ENCODE results near the gene AREL1. TPM values are rescaled to one million over a fixed set of nuclear protein-coding genes. Genes with fewer than 3 reads are reported as not detected.

AREL1 gene
- total and polyA plus RNA-seq, 2 of the 8 experiments (the other 6 are each of a cell fraction or from before 2014, with no cell fraction given): 31.4 to 49.1 TPM

DNA sequence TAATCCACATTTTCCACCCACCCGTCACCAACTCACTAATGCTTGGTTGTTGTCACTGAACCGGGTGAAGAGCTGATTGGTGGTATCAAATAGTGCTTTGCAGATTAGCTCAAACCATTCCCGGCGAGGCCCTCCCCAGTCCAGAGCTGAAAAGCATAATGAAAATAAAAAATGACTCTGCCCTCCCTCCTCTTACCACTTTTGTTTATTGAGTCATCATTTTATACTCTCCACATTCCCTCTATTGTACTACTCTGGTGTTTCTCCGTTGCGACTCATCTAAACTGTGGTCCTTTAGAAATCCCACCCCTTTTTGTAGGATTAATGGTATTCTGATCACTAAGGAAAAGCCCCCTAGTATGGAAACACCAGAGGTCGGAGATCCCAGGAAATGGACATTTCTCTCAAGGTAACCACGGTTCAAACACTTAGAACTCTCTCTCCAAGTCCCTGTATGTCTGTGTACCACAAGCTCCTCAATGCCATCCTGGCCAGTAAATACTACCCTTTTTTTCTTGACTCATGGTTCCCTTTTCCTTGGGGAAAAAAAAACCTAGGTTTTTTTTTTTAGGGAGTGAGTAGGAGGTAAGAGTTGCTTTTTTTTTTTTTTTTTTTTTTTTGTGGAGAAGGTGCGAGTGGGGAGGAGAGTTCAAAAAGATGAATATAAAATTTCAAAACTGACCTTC lies 42.0 kb downstream of the AREL1 start:
- H3K4ac ChIP-seq (replicated peaks; ENCODE audit: insufficient read length, low read depth, low read length): no peak overlapping the region
- POLR2A ChIA-PET (ENCODE audit: partially characterized antibody): no interaction called here
- no peaks in the 10 kb centered on the region for H4K20me1 ChIP-seq (replicated peaks in 1 of 2; ENCODE audit: control insufficient read depth in 1 of 2, insufficient read depth in 2 of 2, low read length in 2 of 2)
- CTCF ChIA-PET (ENCODE audit: partially characterized antibody): interaction anchor here (0.9 kb wide), 1 partner anchor 167 kb away, joined by 3 read pairs; no protein-coding TSS in a partner anchor
- no peak overlapping the region for H4K91ac ChIP-seq (replicated peaks; ENCODE audit: insufficient read length, low read length)
- no peak overlapping the region for H3K27ac ChIP-seq (ENCODE audit: low read depth, low read length)
- H3K79me1 ChIP-seq (ENCODE audit: low read depth, low read length): no peaks in the 10 kb centered on the region
- no peak overlapping the region for H3K4me3 ChIP-seq (ENCODE audit: extremely low read depth in 1 of 4, insufficient read depth in 2 of 4, low read depth in 3 of 4, low read length in 4 of 4)
- H3K18ac ChIP-seq (ENCODE audit: extremely low read depth, low read length): no peak overlapping the region
- no peak overlapping the region for H3K14ac ChIP-seq (ENCODE audit: insufficient read length)
- H2BK20ac ChIP-seq (ENCODE audit: low read length): no peak overlapping the region
- H3K4me2 ChIP-seq (ENCODE audit: insufficient read depth in 1 of 2, low read depth in 2 of 2, low read length in 2 of 2): no peak overlapping the region
- H3K23me2 ChIP-seq (ENCODE audit: low read depth, low read length): no peaks in the 10 kb centered on the region
- H2BK5ac ChIP-seq (ENCODE audit: low read depth, low read length): no peak overlapping the region
- no peak for FAIRE-seq
- H4K5ac ChIP-seq (ENCODE audit: insufficient read length, low read depth, low read length): no peak overlapping the region
- 94% methylated on average over 8 of the region's 9 CpGs; no CpG with 5 or more reads in 1 of the 2 experiments for WGBS, 2 experiments (ENCODE audit: extremely low coverage in 1 of 2, insufficient coverage in 1 of 2, insufficient read length in 1 of 2, insufficient replicate concordance in 2 of 2, low coverage in 1 of 2, low lambda C conversion rate in 2 of 2, missing lambda C conversion rate in 1 of 2)
- H2BK15ac ChIP-seq (ENCODE audit: low read length): no peak overlapping the region
- no peak overlapping the region for H3K23ac ChIP-seq (ENCODE audit: insufficient read length)
- no peaks in the 10 kb centered on the region for H3K79me2 ChIP-seq (ENCODE audit: control insufficient read depth in 1 of 2, insufficient read depth in 2 of 2, low read length in 2 of 2)
- no peak overlapping the region for H3K56ac ChIP-seq (replicated peaks; ENCODE audit: insufficient read length, low read depth, low read length)
- no peaks in the 10 kb centered on the region for H3K9me3 ChIP-seq (ENCODE audit: insufficient read depth in 2 of 2, low read depth in 1 of 2, low read length in 1 of 2)
- H2BK12ac ChIP-seq (ENCODE audit: low read depth, low read length): no peak overlapping the region
- no peak overlapping the region for H2AK5ac ChIP-seq (ENCODE audit: low read depth, low read length)
- no peak overlapping the region for H4K8ac ChIP-seq (ENCODE audit: extremely low read depth, insufficient read depth, low read length)
- H3K4me1 ChIP-seq (replicated peaks in 1 of 4; ENCODE audit: control insufficient read depth in 3 of 4, insufficient read depth in 4 of 4, low read length in 3 of 4): no peaks in the 10 kb centered on the region
- H3K9ac ChIP-seq (replicated peaks in 1 of 4; ENCODE audit: extremely low read depth in 1 of 4, low read depth in 3 of 4, low read length in 3 of 4): no peak overlapping the region
- peaks cover 16 to 67% (median 45%) of the 10 kb centered on the region in 4 experiments for H3K36me3 ChIP-seq (ENCODE audit: control insufficient read depth in 2 of 4, insufficient read depth in 4 of 4, low read length in 3 of 4)
- no peak for DNase-seq (ENCODE audit: low read depth in 1 of 2, low spot score in 2 of 2)
- no peak overlapping the region for H2BK120ac ChIP-seq (replicated peaks; ENCODE audit: low read depth, low read length)
- no peaks in the 10 kb centered on the region for H3K27me3 ChIP-seq (replicated peaks in 1 of 4; ENCODE audit: control insufficient read depth in 3 of 4, extremely low read depth in 1 of 4, insufficient read depth in 3 of 4, low read length in 3 of 4)
- no peak overlapping the region for H2AFZ ChIP-seq (ENCODE audit: low read length)
- TF ChIP-seq PHF8 (conservative IDR thresholded peaks at IDR 0.05; ENCODE audit: low read depth, low read length): no peak
- TF ChIP-seq TAF7 (optimal IDR thresholded peaks at IDR 0.05; ENCODE audit: borderline replicate concordance, low read depth, low read length): no peak
- no peak for TF ChIP-seq YY1 (IDR thresholded peaks at IDR 0.05; ENCODE audit: low read depth, low read length)
- no peak for TF ChIP-seq EGR1 (IDR thresholded peaks at IDR 0.05; ENCODE audit: borderline replicate concordance, low read depth, low read length)
- no peak for TF ChIP-seq NRF1 (IDR thresholded peaks at IDR 0.05; ENCODE audit: low read depth, low read length)
- TF ChIP-seq CREB1 (IDR thresholded peaks at IDR 0.05): no peak
- no peak for TF ChIP-seq HDAC6 (IDR thresholded peaks at IDR 0.05; ENCODE audit: low read depth, low read length)
- TF ChIP-seq BCL11A (IDR thresholded peaks at IDR 0.05; ENCODE audit: low read depth in 2 of 2, low read length in 2 of 2): no peak
- no peak for TF ChIP-seq KDM5A (IDR thresholded peaks at IDR 0.05; ENCODE audit: low read length)
- TF ChIP-seq RFX5 (IDR thresholded peaks at IDR 0.05; ENCODE audit: borderline replicate concordance, low read depth, low read length): no peak
- TF ChIP-seq GABPA (IDR thresholded peaks at IDR 0.05; ENCODE audit: borderline replicate concordance, insufficient read depth, low read length): no peak
- TF ChIP-seq, protein P1, sequence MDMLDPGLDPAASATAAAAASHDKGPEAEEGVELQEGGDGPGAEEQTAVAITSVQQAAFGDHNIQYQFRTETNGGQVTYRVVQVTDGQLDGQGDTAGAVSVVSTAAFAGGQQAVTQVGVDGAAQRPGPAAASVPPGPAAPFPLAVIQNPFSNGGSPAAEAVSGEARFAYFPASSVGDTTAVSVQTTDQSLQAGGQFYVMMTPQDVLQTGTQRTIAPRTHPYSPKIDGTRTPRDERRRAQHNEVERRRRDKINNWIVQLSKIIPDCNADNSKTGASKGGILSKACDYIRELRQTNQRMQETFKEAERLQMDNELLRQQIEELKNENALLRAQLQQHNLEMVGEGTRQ (IDR thresholded peaks at IDR 0.05; ENCODE audit: low read length): no peak
